Esophagus squamous epithelium (tissue), 4 donors: ENCODE data around the gene MACROH2A2.

Source experiments
- CTCF ChIP-seq, 6 experiments: fragments of 450-650 bp in 4 of 6; fragments of 200-600 bp in 2 of 6; sonication (generic) in 2 of 6; IDR thresholded peaks; one replicate each; pipeline ENCODE4 v1.5.1; 2016 to 2019; ENCODE audit warnings: antibody characterized with exemption in 6 of 6, mild to moderate bottlenecking in 4 of 6, moderate library complexity in 4 of 6
- POLR2A ChIP-seq, 4 donors: fragments of 450-650 bp; IDR thresholded peaks; one replicate each; pipeline ENCODE4 v1.6.1; 2017; ENCODE audit warnings: antibody characterized with exemption in 4 of 4, mild to moderate bottlenecking in 4 of 4, moderate library complexity in 3 of 4

- no peak for TF ChIP-seq CTCF (IDR thresholded peaks at IDR 0.05)
- TF ChIP-seq POLR2A (IDR thresholded peaks at IDR 0.05) = no peak
Measured at GRCh38 chr10:70120417-70120816, 67.8 kb downstream of the MACROH2A2 start.
